Neuronal stem cell (in vitro differentiated cells): ENCODE measurements around the gene MYO1C.
"Not testable (repeated sequence)": the region's sequence is repeated elsewhere in the genome, so short reads cannot be mapped to it uniquely, and the experiment has no call there.

Experiments
- DNase-seq: peaks from one replicate; pipeline ENCODE4 v3.0.0-alpha.2; 2013; ENCODE audit warnings: low spot score
- H2AFZ ChIP-seq: one replicate; pipeline ENCODE4 v1.6.1; 2013; ENCODE audit warnings: mild to moderate bottlenecking, low read length, inconsistent platforms
- H2AK5ac ChIP-seq: 2 replicates; pipeline ENCODE4 v1.6.1; 2013; ENCODE audit warnings: low read depth, mild to moderate bottlenecking, inconsistent platforms, low read length, moderate library complexity, mixed read lengths
- H2BK120ac ChIP-seq: 2 replicates; pipeline ENCODE4 v1.6.1; 2013; ENCODE audit warnings: low read depth, mild to moderate bottlenecking, inconsistent platforms, low read length, moderate library complexity, mixed read lengths
- H2BK12ac ChIP-seq: one replicate; pipeline ENCODE4 v1.6.1; 2013; ENCODE audit warnings: low read length, inconsistent platforms
- H2BK15ac ChIP-seq: 2 replicates; pipeline ENCODE4 v1.6.1; 2013; ENCODE audit warnings: mild to moderate bottlenecking, low read length, inconsistent platforms, mixed read lengths
- H2BK5ac ChIP-seq: one replicate; pipeline ENCODE4 v1.6.1; 2013; ENCODE audit warnings: inconsistent platforms, mild to moderate bottlenecking, low read length, moderate library complexity
- H3K14ac ChIP-seq: one replicate; pipeline ENCODE4 v1.6.1; 2013; ENCODE audit warnings: low read length, inconsistent platforms
- H3K18ac ChIP-seq: 2 replicates; pipeline ENCODE4 v1.6.1; 2013; ENCODE audit warnings: low read length, inconsistent platforms
- H3K23ac ChIP-seq: 2 replicates; pipeline ENCODE4 v1.6.1; 2013; ENCODE audit warnings: low read depth, mild to moderate bottlenecking, mixed read lengths, low read length, inconsistent platforms; ENCODE audit not compliant: poor library complexity
- H3K27ac ChIP-seq: replicated peaks from 3 replicates; pipeline ENCODE4 v1.5.1; 2013; ENCODE audit warnings: low read length, inconsistent platforms
- H3K27me3 ChIP-seq, 3 experiments: 2 replicates each; pipeline ENCODE4 v1.6.1; 2013; ENCODE audit warnings: low read length in 3 of 3, mild to moderate bottlenecking in 2 of 3, inconsistent platforms in 1 of 3, low read depth in 1 of 3, mixed read lengths in 1 of 3, moderate library complexity in 1 of 3; ENCODE audit not compliant: control insufficient read depth in 3 of 3, insufficient read depth in 3 of 3
- H3K36me3 ChIP-seq, 2 donors: replicated peaks in 1 of 2; 2 replicates each; pipeline ENCODE4 v1.6.1; 2013; ENCODE audit warnings: low read length in 2 of 2; ENCODE audit not compliant: control insufficient read depth in 2 of 2, insufficient read depth in 2 of 2
- H3K4ac ChIP-seq: 2 replicates; pipeline ENCODE4 v1.6.1; 2013; ENCODE audit warnings: inconsistent platforms, mild to moderate bottlenecking, low read length, moderate library complexity
- H3K4me1 ChIP-seq, 2 donors: 1 replicate in 1 of 2; 2 replicates in 1 of 2; pipeline ENCODE4 v1.6.1; 2013; ENCODE audit warnings: low read length in 2 of 2, low read depth in 1 of 2; ENCODE audit not compliant: control insufficient read depth in 2 of 2, insufficient read depth in 1 of 2
- H3K4me2 ChIP-seq: one replicate; pipeline ENCODE4 v1.6.1; 2013; ENCODE audit warnings: mild to moderate bottlenecking, low read length, inconsistent platforms; ENCODE audit not compliant: insufficient read depth, poor library complexity, severe bottlenecking
- H3K4me3 ChIP-seq, 2 donors: 2 replicates each; pipeline ENCODE4 v1.5.1; 2013; ENCODE audit warnings: low read length in 2 of 2, mild to moderate bottlenecking in 2 of 2, inconsistent platforms in 1 of 2, moderate library complexity in 1 of 2
- H3K79me1 ChIP-seq: one replicate; pipeline ENCODE4 v1.6.1; 2013; ENCODE audit warnings: low read depth, mild to moderate bottlenecking, inconsistent platforms, low read length, moderate library complexity
- H3K9ac ChIP-seq: one replicate; pipeline ENCODE4 v1.6.1; 2013; ENCODE audit warnings: mild to moderate bottlenecking, low read depth, low read length, inconsistent platforms; ENCODE audit not compliant: poor library complexity
- H3K9me3 ChIP-seq, 2 donors: replicated peaks in 1 of 2; 2 replicates each; pipeline versions ENCODE3 to v1.6.1; 2013; ENCODE audit warnings: low read length in 2 of 2, mild to moderate bottlenecking in 2 of 2, inconsistent platforms in 1 of 2, low read depth in 1 of 2, mixed read lengths in 1 of 2, moderate library complexity in 1 of 2; ENCODE audit not compliant: control insufficient read depth in 2 of 2, insufficient read depth in 1 of 2
- H4K8ac ChIP-seq: one replicate; pipeline ENCODE4 v1.6.1; 2013; ENCODE audit warnings: low read depth, mild to moderate bottlenecking, inconsistent platforms, low read length, moderate library complexity
- H4K91ac ChIP-seq: one replicate; pipeline ENCODE4 v1.6.1; 2013; ENCODE audit warnings: low read length, low read depth, mild to moderate bottlenecking, inconsistent platforms; ENCODE audit not compliant: poor library complexity
- WGBS, 2 donors: extraction: QIAGEN DNeasy Blood & Tissue Kit; methylation state at CpG; one replicate each; pipeline ENCODE4 v1.1.7; 2013; ENCODE audit warnings: missing lambda C conversion rate in 2 of 2, mixed read lengths in 1 of 2; ENCODE audit not compliant: insufficient read length in 2 of 2, insufficient replicate concordance in 1 of 2; ENCODE audit errors: extremely low coverage in 2 of 2; 5-methylcytosine and 5-hydroxymethylcytosine counted together

MYO1C gene

GRCh38 chr17:1511756-1512321 lies 19.4 kb upstream of the MYO1C start:
- no peak overlapping the region for H3K9ac ChIP-seq
- no peak overlapping the region for H2BK12ac ChIP-seq
- H3K23ac ChIP-seq = peak overlapping the region; percentile 40
- no peak overlapping the region for H3K4ac ChIP-seq
- no peak overlapping the region for H2BK120ac ChIP-seq
- no peak overlapping the region for H4K91ac ChIP-seq
- H2AFZ ChIP-seq = no peak overlapping the region
- peaks cover 3 to 21% of the 10 kb centered on the region in 2 donors for H3K36me3 ChIP-seq
- no peak overlapping the region for H2BK15ac ChIP-seq
- no peaks in the 10 kb centered on the region for H3K9me3 ChIP-seq
- H3K79me1 ChIP-seq = no peaks in the 10 kb centered on the region
- no CpG with 5 or more reads among the region's 7 CpGs for WGBS, 2 donors
- H3K4me3 ChIP-seq = no peak overlapping the region
- H3K14ac ChIP-seq = no peak overlapping the region
- no peak overlapping the region for H3K18ac ChIP-seq
- H2BK5ac ChIP-seq = no peak overlapping the region
- DNase-seq = no peak
- H3K4me1 ChIP-seq = peaks cover 4 to 7% of the 10 kb centered on the region in 2 donors
- no peak overlapping the region for H3K4me2 ChIP-seq
- no peak overlapping the region for H2AK5ac ChIP-seq
- H3K27ac ChIP-seq = no peak overlapping the region
- H3K27me3 ChIP-seq = no peaks in the 10 kb centered on the region
- H4K8ac ChIP-seq = no peak overlapping the region

- no CpG with 5 or more reads among the region's 11 CpGs for WGBS, 2 donors
- Histone ChIP-seq H3K14ac (no peak overlapping the region), H3K9ac (no peak overlapping the region)
Observed at GRCh38 chr17:1511290-1511689, 18.8 kb upstream of the MYO1C start.

DNA sequence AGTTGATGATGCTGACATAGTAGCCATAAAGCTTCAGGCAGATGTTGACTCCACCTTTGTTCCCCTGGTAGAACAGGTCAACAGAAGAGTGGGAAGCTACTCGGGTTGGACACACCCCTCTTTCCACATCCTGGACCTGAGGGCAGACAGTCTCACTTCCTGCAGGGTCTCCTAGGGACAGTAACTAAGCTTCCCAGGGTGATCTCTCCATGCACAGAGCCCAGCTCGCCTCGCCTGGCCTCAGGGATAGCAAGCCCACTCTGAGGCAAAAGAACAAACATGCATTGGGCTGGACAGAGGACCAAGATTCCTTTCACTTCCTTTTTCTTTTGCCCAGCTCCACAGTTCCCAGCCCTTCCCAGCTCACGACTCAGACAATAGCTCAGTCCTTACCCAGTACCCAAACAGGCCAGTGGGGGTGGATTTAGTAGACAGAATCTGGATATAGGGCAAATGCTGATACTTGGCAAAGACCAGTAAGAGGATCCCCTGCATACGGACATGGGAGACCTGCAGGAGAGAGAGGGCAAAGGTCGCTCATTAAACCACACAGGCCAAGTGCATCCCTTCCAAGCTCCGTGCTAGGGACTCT lies 16.9 kb upstream of the MYO1C start:
- H3K9me3 ChIP-seq = no peaks in the 10 kb centered on the region
- no peak overlapping the region for H3K9ac ChIP-seq
- WGBS, 2 donors = no CpG with 5 or more reads among the region's 7 CpGs
- no peak for DNase-seq
- H3K4me2 ChIP-seq = no peak overlapping the region
- no peak overlapping the region for H2BK12ac ChIP-seq
- H3K4me3 ChIP-seq = no peak overlapping the region
- H2AK5ac ChIP-seq = no peak overlapping the region
- no peak overlapping the region for H4K8ac ChIP-seq
- no peak overlapping the region for H4K91ac ChIP-seq
- H3K36me3 ChIP-seq = peaks cover 5 to 21% of the 10 kb centered on the region in 2 donors
- peaks cover 0 to 10% of the 10 kb centered on the region in 2 donors for H3K4me1 ChIP-seq
- no peak overlapping the region for H3K18ac ChIP-seq
- no peaks in the 10 kb centered on the region for H3K27me3 ChIP-seq
- H3K27ac ChIP-seq = no peak overlapping the region
- no peak overlapping the region for H3K14ac ChIP-seq
- no peaks in the 10 kb centered on the region for H3K79me1 ChIP-seq
- no peak overlapping the region for H2BK120ac ChIP-seq
- no peak overlapping the region for H2AFZ ChIP-seq
- no peak overlapping the region for H3K23ac ChIP-seq
- H3K4ac ChIP-seq = no peak overlapping the region
- H2BK5ac ChIP-seq = no peak overlapping the region
- no peak overlapping the region for H2BK15ac ChIP-seq

More at GRCh38 chr17:1511290-1511689, 18.8 kb upstream of the MYO1C start:
- Histone ChIP-seq H3K9me3 (no peaks in the 10 kb centered on the region), H2BK5ac (no peak overlapping the region), H3K79me1 (no peaks in the 10 kb centered on the region), H3K23ac (peak overlapping the region; percentile 40), H3K4ac (no peak overlapping the region), H4K91ac (no peak overlapping the region), H3K18ac (no peak overlapping the region), H2BK12ac (no peak overlapping the region), H2BK15ac (no peak overlapping the region), H2AK5ac (no peak overlapping the region), H3K27ac (no peak overlapping the region), H3K36me3 (peaks cover 3 to 21% of the 10 kb centered on the region in 2 donors), H3K4me1 (peaks cover 4 to 7% of the 10 kb centered on the region in 2 donors), H3K27me3 (no peaks in the 10 kb centered on the region), H2AFZ (no peak overlapping the region), H3K4me2 (no peak overlapping the region), H3K4me3 (no peak overlapping the region), H4K8ac (no peak overlapping the region), H2BK120ac (no peak overlapping the region)
- DNase-seq = no peak

- Histone ChIP-seq H3K36me3 (peaks cover 5 to 21% of the 10 kb centered on the region in 2 donors), H3K9ac (peak overlapping the region; percentile 51)
- not testable (repeated sequence) for H4K91ac ChIP-seq, H3K4me3 ChIP-seq, H3K79me1 ChIP-seq, H3K27me3 ChIP-seq, H2BK15ac ChIP-seq, H2BK12ac ChIP-seq, H3K9me3 ChIP-seq, H2AFZ ChIP-seq, H3K27ac ChIP-seq, DNase-seq, H3K4me2 ChIP-seq, H2AK5ac ChIP-seq, H2BK120ac ChIP-seq, H3K18ac ChIP-seq, H3K14ac ChIP-seq, H4K8ac ChIP-seq, H3K23ac ChIP-seq, H3K4ac ChIP-seq, H2BK5ac ChIP-seq, H3K4me1 ChIP-seq
- WGBS, 2 donors = no CpG with 5 or more reads among the region's 25 CpGs
Observed at GRCh38 chr17:1508709-1509108, 16.2 kb upstream of the MYO1C start.
